GM23338 (cell line): ENCODE measurements around the gene TMEM143. TPM values are rescaled to one million over a fixed set of nuclear protein-coding genes. Genes with fewer than 3 reads are reported as not detected.
A peak's percentile ranks its signal among the peaks of the same experiment; 100 is the strongest.

Experiments used
- ATAC-seq: fragments of 200-7000 bp; cut with Tn5 transposase; 3 replicates; pipeline ENCODE4 v1.9.1; 2020
- DNase-seq: peaks from one replicate; pipeline ENCODE4 v3.0.0-alpha.2; 2015; ENCODE audit warnings: low spot score
- H2AFZ ChIP-seq: fragments of 200-600 bp; sonication (generic); 2 replicates; pipeline ENCODE4 v1.8.0; 2016; ENCODE audit warnings: antibody characterized with exemption, mild to moderate bottlenecking, moderate library complexity
- H3F3A ChIP-seq: fragments of 200-600 bp; sonication (generic); replicated peaks from 2 replicates; pipeline ENCODE4 v1.8.0; 2017; ENCODE audit warnings: antibody characterized with exemption, mixed run types, low read depth
- H3K27ac ChIP-seq: fragments of 200-600 bp; sonication (generic); 2 replicates; pipeline ENCODE4 v1.6.1; 2016; ENCODE audit warnings: low read depth
- H3K27me3 ChIP-seq: fragments of 200-600 bp; sonication (generic); 2 replicates; pipeline ENCODE4 v1.8.0; 2016; ENCODE audit warnings: mild to moderate bottlenecking, mixed run types, moderate library complexity; ENCODE audit not compliant: insufficient read depth
- H3K36me3 ChIP-seq: fragments of 200-600 bp; sonication (generic); 2 replicates; pipeline ENCODE4 v1.8.0; 2016; ENCODE audit warnings: mild to moderate bottlenecking; ENCODE audit not compliant: insufficient read depth
- H3K4me1 ChIP-seq: fragments of 200-600 bp; sonication (generic); 2 replicates; pipeline ENCODE4 v1.8.0; 2016; ENCODE audit warnings: mild to moderate bottlenecking, moderate library complexity; ENCODE audit not compliant: insufficient read depth
- H3K4me2 ChIP-seq: fragments of 200-600 bp; sonication (generic); 2 replicates; pipeline ENCODE4 v1.7.1; 2017; ENCODE audit warnings: mixed run types
- H3K4me3 ChIP-seq: fragments of 200-600 bp; sonication (generic); 2 replicates; pipeline ENCODE4 v1.6.1; 2016; ENCODE audit warnings: mixed run types
- H3K79me2 ChIP-seq: fragments of 200-600 bp; sonication (generic); replicated peaks from 2 replicates; pipeline ENCODE4 v1.8.0; 2017; ENCODE audit warnings: mild to moderate bottlenecking; ENCODE audit not compliant: insufficient read depth
- H3K9me2 ChIP-seq: fragments of 200-600 bp; sonication (generic); 2 replicates; pipeline ENCODE4 v1.8.0; 2017; ENCODE audit not compliant: insufficient read depth
- H4K20me1 ChIP-seq: fragments of 200-600 bp; sonication (generic); replicated peaks from 2 replicates; pipeline ENCODE4 v1.8.0; 2017; ENCODE audit warnings: mild to moderate bottlenecking; ENCODE audit not compliant: insufficient read depth
- H3K27ac Mint-ChIP-seq: 2 replicates; pipeline ENCODE4 v1.8.0; 2020; ENCODE audit warnings: inconsistent platforms, mild to moderate bottlenecking, moderate library complexity, mixed read lengths
- H3K27me3 Mint-ChIP-seq: 3 replicates; pipeline ENCODE4 v1.8.0; 2022; ENCODE audit warnings: low read depth, mild to moderate bottlenecking, moderate library complexity, mixed read lengths, inconsistent platforms; ENCODE audit not compliant: insufficient read depth, poor library complexity
- H3K36me3 Mint-ChIP-seq: 3 replicates; pipeline ENCODE4 v1.8.0; 2021; ENCODE audit warnings: low read depth, mild to moderate bottlenecking, inconsistent platforms, moderate library complexity, mixed read lengths
- H3K4me1 Mint-ChIP-seq: 3 replicates; pipeline ENCODE4 v1.8.0; 2020; ENCODE audit warnings: mild to moderate bottlenecking, inconsistent platforms, mixed read lengths
- H3K4me3 Mint-ChIP-seq: 3 replicates; pipeline ENCODE4 v1.8.0; 2021; ENCODE audit warnings: moderate library complexity, mild to moderate bottlenecking, inconsistent platforms, mixed read lengths
- H3K9me3 Mint-ChIP-seq: 3 replicates; pipeline ENCODE4 v1.8.0; 2020; ENCODE audit warnings: moderate library complexity, mild to moderate bottlenecking, inconsistent platforms, mixed read lengths
- CREB1 ChIP-seq: fragments of 250-450 bp; sonication (Bioruptor Pico); IDR thresholded peaks from 2 replicates; pipeline ENCODE4 v1.5.0; 2020; ENCODE audit warnings: low read depth, mild to moderate bottlenecking, moderate library complexity
- CTCF ChIP-seq, 2 experiments: fragments of 200-600 bp in 1 of 2; sonication (generic) in 1 of 2; conservative IDR thresholded peaks; 2 replicates each; pipeline versions ENCODE4 v1.5.1 to v1.6.1; 2016 to 2017; ENCODE audit warnings: antibody characterized with exemption in 2 of 2, low read depth in 2 of 2, mild to moderate bottlenecking in 2 of 2, moderate library complexity in 1 of 2
- ETS1 ChIP-seq: IDR thresholded peaks from 2 replicates; pipeline ENCODE4 v1.6.1; 2016; ENCODE audit warnings: antibody characterized with exemption
- EZH2 ChIP-seq: fragments of 200-600 bp; sonication (generic); IDR thresholded peaks from one replicate; pipeline ENCODE4 v1.8.0; 2017; ENCODE audit warnings: antibody characterized with exemption, mild to moderate bottlenecking, low read depth; ENCODE audit not compliant: unreplicated experiment
- EZH2phosphoT487 ChIP-seq: fragments of 200-600 bp; sonication (generic); IDR thresholded peaks from one replicate; pipeline ENCODE4 v1.8.1; 2018; ENCODE audit warnings: antibody characterized with exemption; ENCODE audit not compliant: unreplicated experiment
- NANOG ChIP-seq: IDR thresholded peaks from 2 replicates; pipeline ENCODE4 v1.6.1; 2016; ENCODE audit warnings: antibody characterized with exemption, borderline replicate concordance
- POLR2AphosphoS5 ChIP-seq: IDR thresholded peaks from 2 replicates; pipeline ENCODE4 v1.6.1; 2016; ENCODE audit warnings: antibody characterized with exemption, low read depth
- REST ChIP-seq: IDR thresholded peaks from one replicate; pipeline ENCODE4 v1.6.1; 2018; ENCODE audit warnings: antibody characterized with exemption; ENCODE audit not compliant: unreplicated experiment
- STAT1 ChIP-seq: IDR thresholded peaks from one replicate; pipeline ENCODE4 v1.6.1; 2016; ENCODE audit warnings: antibody characterized with exemption; ENCODE audit not compliant: unreplicated experiment
- ZNF114 ChIP-seq: fragments of 250-450 bp; sonication (Bioruptor Pico); IDR thresholded peaks from 2 replicates; pipeline ENCODE4 v1.5.0; 2020; ENCODE audit warnings: mild to moderate bottlenecking, moderate library complexity
- ZNF331 ChIP-seq: fragments of 250-450 bp; sonication (Bioruptor Pico); IDR thresholded peaks from 2 replicates; pipeline ENCODE4 v1.5.0; 2020; ENCODE audit warnings: low read depth, mild to moderate bottlenecking, moderate library complexity
- ZNF462 ChIP-seq: fragments of 250-450 bp; sonication (Bioruptor Pico); IDR thresholded peaks from 2 replicates; pipeline ENCODE4 v1.5.0; 2020; ENCODE audit warnings: mild to moderate bottlenecking, moderate library complexity
- polyA plus RNA-seq: library from polyadenylated mRNA; unstranded; fragments of >200 nt; fragmentation: Nextera tagmentation; extraction: Ambion mirVana; gene quantifications from 2 replicates; pipeline ENCODE4 v1.2.1, GENCODE V29; 2016
- total RNA-seq: library from RNA; depleted of rRNA; stranded (reverse); fragments of >200 nt; shearing (Covaris generic); gene quantifications from 2 replicates; pipeline ENCODE4 v1.2.3, GENCODE V29; 2014

TMEM143 gene
- total and polyA plus RNA-seq, 2 experiments from 2014 or later = 12.8 to 15.0 TPM

DNA sequence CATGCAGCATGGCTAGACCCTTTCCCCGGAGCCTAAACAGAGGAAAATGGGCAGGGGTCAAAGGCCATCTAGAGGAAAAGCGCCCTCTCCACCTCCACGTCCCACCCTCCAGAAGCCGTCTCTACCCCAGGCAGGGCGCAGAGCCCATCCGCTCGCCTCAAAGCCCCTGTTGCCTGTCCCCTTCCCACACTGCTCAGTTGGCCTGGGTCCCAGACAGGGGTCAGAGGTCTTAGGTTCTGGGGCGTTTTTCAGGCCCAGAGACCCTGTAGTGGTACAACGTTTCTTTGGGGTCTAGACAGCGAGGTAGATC lies 285 bp downstream of the TMEM143 start (continued):
- TF ChIP-seq POLR2AphosphoS5 = no peak; the same call in 1 of the 2 replicates
- TF ChIP-seq CREB1 = no peak
- TF ChIP-seq STAT1 = no peak
- no peak; the same call in 1 of the 2 replicates for TF ChIP-seq ETS1
- TF ChIP-seq ZNF114 (CRISPR knock-in tag) = no peak

DNA sequence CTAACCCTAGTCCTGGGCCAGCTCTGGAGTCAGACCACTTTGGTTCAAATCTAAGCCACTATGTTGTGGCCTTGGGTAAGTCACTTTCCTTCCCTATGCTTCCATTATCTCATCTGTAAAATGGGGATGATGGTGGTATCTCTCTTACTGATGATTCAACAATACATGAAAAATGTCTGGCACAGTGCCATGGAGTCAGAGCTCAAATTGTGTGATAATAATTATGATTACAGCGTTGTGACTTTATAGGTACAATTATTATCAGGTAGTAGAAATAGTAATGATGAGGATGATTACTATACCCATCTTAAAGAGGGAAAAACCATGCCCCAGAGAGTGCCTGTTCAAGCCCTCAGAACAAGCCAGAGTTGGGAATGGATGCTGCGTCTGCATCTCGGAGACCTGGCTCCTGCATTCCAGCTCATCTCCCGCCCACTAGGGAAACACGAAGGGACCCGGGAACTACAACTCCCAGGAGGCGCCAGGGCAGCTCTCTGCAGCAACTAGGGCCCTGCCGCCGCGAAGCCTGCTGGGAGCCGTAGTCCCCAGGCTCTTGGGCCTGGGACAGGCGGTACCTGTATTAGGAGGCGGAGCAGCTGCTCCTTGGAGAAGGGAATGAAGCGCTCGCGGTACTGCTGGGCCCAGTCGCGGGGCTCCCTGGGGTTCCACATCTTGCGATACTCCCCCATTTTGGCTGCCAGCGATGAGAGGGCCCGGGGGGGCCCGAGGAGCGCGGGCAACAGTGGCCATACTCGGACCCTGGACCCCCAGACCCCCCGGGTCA lies 832 bp downstream of the TMEM143 start:
- Mint-ChIP-seq H3K27ac (peak overlapping the region; percentile 97), H3K36me3 (peaks cover 8% of the 10 kb centered on the region; the same call in 2 of the 3 replicates), H3K27me3 (peaks cover 11% of the 10 kb centered on the region), H3K4me3 (peak overlapping the region; percentile 87), H3K4me1 (peaks cover 10% of the 10 kb centered on the region; the same call in 2 of the 3 replicates), H3K9me3 (no peaks in the 10 kb centered on the region; the same call in 2 of the 3 replicates)
- Histone ChIP-seq H3K4me1 (no peaks in the 10 kb centered on the region), H3K4me3 (peak overlapping the region; percentile 84), H4K20me1 (no peaks in the 10 kb centered on the region), H2AFZ (peak overlapping the region; percentile 30; the same call in 1 of the 2 replicates), H3K9me2 (no peaks in the 10 kb centered on the region), H3K36me3 (no peaks in the 10 kb centered on the region), H3F3A (no peaks in the 10 kb centered on the region), H3K4me2 (peak overlapping the region; percentile 95), H3K27me3 (no peaks in the 10 kb centered on the region), H3K79me2 (no peaks in the 10 kb centered on the region), H3K27ac (peak overlapping the region; percentile 96)
- DNase-seq = peak; percentile 98
- peak; percentile 89 for ATAC-seq
- TF ChIP-seq EZH2 (no peak), REST (no peak), ZNF331 (CRISPR knock-in tag) (no peak), CREB1 (peak; percentile 46), CTCF (conservative IDR thresholded peaks at IDR 0.05; ENCODE audit: low read depth in 2 of 2) (no peak), ZNF462 (no peak), EZH2phosphoT487 (no peak), POLR2AphosphoS5 (peak; percentile 57; the same call in 1 of the 2 replicates), ZNF114 (CRISPR knock-in tag) (no peak), NANOG (no peak)
